HepG2 (cell line): ENCODE measurements around the gene CDC37. TPM values are rescaled to one million over a fixed set of nuclear protein-coding genes. Genes with fewer than 3 reads are reported as not detected.

Experiments used
- EHMT2 ChIP-seq: fragments of 200-600 bp; sonication (generic); IDR thresholded peaks from 2 replicates; pipeline ENCODE4 v1.7.0; 2017; ENCODE audit warnings: antibody characterized with exemption, low read depth, low read length, borderline replicate concordance
- FUBP1 ChIP-seq: sonication (generic); formaldehyde crosslinking; IDR thresholded peaks from 2 replicates; pipeline ENCODE4 v1.5.1; 2020; ENCODE audit warnings: missing genetic modification reagents, mild to moderate bottlenecking, borderline replicate concordance
- HBP1 ChIP-seq: IDR thresholded peaks from 2 replicates; pipeline ENCODE4 v1.6.1; 2016; ENCODE audit warnings: low read depth, control low read depth
- HES4 ChIP-seq: sonication (generic); formaldehyde crosslinking; IDR thresholded peaks from 2 replicates; pipeline ENCODE4 v1.9.0; 2021; ENCODE audit warnings: mild to moderate bottlenecking, missing genetic modification reagents, borderline replicate concordance
- HOMEZ ChIP-seq: IDR thresholded peaks from 2 replicates; pipeline ENCODE4 v1.6.1; 2016; ENCODE audit warnings: low read depth
- IRX3 ChIP-seq: sonication (generic); formaldehyde crosslinking; IDR thresholded peaks from 2 replicates; pipeline ENCODE4 v1.8.1; 2023; ENCODE audit warnings: mild to moderate bottlenecking, low read depth, missing genetic modification reagents, borderline replicate concordance
- JUN ChIP-seq: sonication (generic); formaldehyde crosslinking; IDR thresholded peaks from 2 replicates; pipeline ENCODE4 v1.4.0; 2020; ENCODE audit warnings: mild to moderate bottlenecking, missing genetic modification reagents
- PHF20 ChIP-seq: sonication (generic); formaldehyde crosslinking; IDR thresholded peaks from 2 replicates; pipeline ENCODE4 v1.5.0; 2020; ENCODE audit warnings: mild to moderate bottlenecking, missing genetic modification reagents
- PLRG1 ChIP-seq: fragments of 450-650 bp; conservative IDR thresholded peaks from 2 replicates; pipeline ENCODE4 v1.6.1; 2016
- PREB ChIP-seq: sonication (generic); formaldehyde crosslinking; IDR thresholded peaks from 2 replicates; pipeline ENCODE4 v1.4.0; 2020; ENCODE audit warnings: missing genetic modification reagents
- TCF7L2 ChIP-seq: IDR thresholded peaks from 2 replicates; pipeline ENCODE4 v1.6.1; 2011; ENCODE audit warnings: mild to moderate bottlenecking, low read depth, low read length, moderate library complexity
- THAP9 ChIP-seq: sonication (generic); formaldehyde crosslinking; IDR thresholded peaks from 2 replicates; pipeline ENCODE4; 2020; ENCODE audit warnings: missing genetic modification reagents, mild to moderate bottlenecking, borderline replicate concordance
- ZMAT3 ChIP-seq: sonication (generic); formaldehyde crosslinking; conservative IDR thresholded peaks from 2 replicates; pipeline ENCODE4 v1.7.0; 2021; ENCODE audit warnings: missing genetic modification reagents
- ZMYM3 ChIP-seq: sonication (generic); formaldehyde crosslinking; IDR thresholded peaks from 2 replicates; pipeline ENCODE4 v1.5.1; 2020; ENCODE audit warnings: mild to moderate bottlenecking, missing genetic modification reagents
- ZNF652 ChIP-seq: IDR thresholded peaks from 2 replicates; pipeline ENCODE4 v1.6.1; 2016; ENCODE audit warnings: low read depth, borderline replicate concordance
- ZNF710 ChIP-seq: sonication (generic); formaldehyde crosslinking; IDR thresholded peaks from 2 replicates; pipeline ENCODE4 v1.5.0; 2020; ENCODE audit warnings: mild to moderate bottlenecking, missing genetic modification reagents, borderline replicate concordance
- ZNF75D ChIP-seq: sonication (generic); formaldehyde crosslinking; IDR thresholded peaks from 2 replicates; pipeline ENCODE4 v1.8.1; 2023; ENCODE audit warnings: missing genetic modification reagents, mild to moderate bottlenecking, borderline replicate concordance
- polyA plus RNA-seq, 8 experiments: library from polyadenylated mRNA; depleted of rRNA in 3 of 8; stranded (reverse) in 7 of 8; unstranded in 1 of 8; fragments of >200 nt; fragmentation: Illumina TruSeq in 4 of 8; extraction: Trizol in 4 of 8; gene quantifications; 2 replicates each; pipeline versions ENCODE4 v1.2.1 to v1.2.3, GENCODE V29; 2011 to 2016; ENCODE audit warnings: low read depth in 4 of 8, missing spikeins in 1 of 8, mixed read lengths in 1 of 8; ENCODE audit not compliant: insufficient read depth in 1 of 8
- total RNA-seq, 5 experiments: library from RNA; depleted of rRNA; stranded (reverse); fragments of >200 nt; fragmentation: Illumina TruSeq; extraction: Trizol; gene quantifications; 2 replicates each; pipeline ENCODE4 v1.2.3, GENCODE V29; 2016; ENCODE audit warnings: low read depth in 1 of 5

CDC37 gene
- total and polyA plus RNA-seq, 2 of the 13 experiments (the other 11 are each of a cell fraction or from before 2014, with no cell fraction given) = 158 to 177 TPM

- TF ChIP-seq HOMEZ (CRISPR knock-in tag) = no peak
- peak; percentile 82; the same call in 1 of the 2 replicates for TF ChIP-seq JUN
- no peak for TF ChIP-seq IRX3
- TF ChIP-seq PREB (CRISPR knock-in tag) = no peak
- no peak for TF ChIP-seq TCF7L2
- TF ChIP-seq ZMYM3 = peak; percentile 87
- no peak for TF ChIP-seq FUBP1 (CRISPR knock-in tag)
- no peak; the same call in 1 of the 2 replicates for TF ChIP-seq PHF20 (CRISPR knock-in tag)
- TF ChIP-seq ZNF652 (CRISPR knock-in tag) = no peak; the same call in 1 of the 2 replicates
- 0 out of 2 replicates have a peak, but pooled peaks have one; percentile 55 for TF ChIP-seq HES4
- TF ChIP-seq ZMAT3 (CRISPR knock-in tag) = no peak
- no peak for TF ChIP-seq HBP1 (CRISPR knock-in tag)
- TF ChIP-seq ZNF710 (CRISPR knock-in tag) = peak; percentile 91
- TF ChIP-seq THAP9 (CRISPR knock-in tag) = peak; percentile 85
- no peak for TF ChIP-seq EHMT2
- no peak for TF ChIP-seq ZNF75D (CRISPR knock-in tag)
- no peak for TF ChIP-seq PLRG1
These were observed 13.3 kb upstream of the CDC37 start (continued) for GRCh38 chr19:10416380-10417257.
